Panc1 (cell line): ENCODE measurements around the gene KRT12.

Experiments used
- CTCF ChIP-seq: fragments of 450-650 bp; IDR thresholded peaks from 2 replicates; pipeline ENCODE4 v1.5.1; 2017; ENCODE audit warnings: mild to moderate bottlenecking
- POLR2AphosphoS5 ChIP-seq: IDR thresholded peaks from 2 replicates; pipeline ENCODE4 v1.6.1; 2012; ENCODE audit warnings: mild to moderate bottlenecking, low read depth, low read length, moderate library complexity
- SIN3A ChIP-seq: IDR thresholded peaks from 2 replicates; pipeline ENCODE4 v1.6.1; 2012; ENCODE audit warnings: low read depth, mild to moderate bottlenecking, low read length, moderate library complexity, borderline replicate concordance; ENCODE audit not compliant: insufficient read depth
- TF ChIP-seq, protein P1 (sequence below), 2 experiments: IDR thresholded peaks; 2 replicates each; pipeline ENCODE4 v1.6.1; 2011 to 2012; ENCODE audit warnings: low read depth in 2 of 2, control low read depth in 1 of 2, low read length in 1 of 2, mild to moderate bottlenecking in 1 of 2, moderate library complexity in 1 of 2; ENCODE audit not compliant: insufficient read depth in 1 of 2

GRCh38 chr17:40895106-40895730 is 28.2 kb upstream of the KRT12 start:
- TF ChIP-seq CTCF (no peak), POLR2AphosphoS5 (no peak), SIN3A (no peak)
- TF ChIP-seq, protein P1, sequence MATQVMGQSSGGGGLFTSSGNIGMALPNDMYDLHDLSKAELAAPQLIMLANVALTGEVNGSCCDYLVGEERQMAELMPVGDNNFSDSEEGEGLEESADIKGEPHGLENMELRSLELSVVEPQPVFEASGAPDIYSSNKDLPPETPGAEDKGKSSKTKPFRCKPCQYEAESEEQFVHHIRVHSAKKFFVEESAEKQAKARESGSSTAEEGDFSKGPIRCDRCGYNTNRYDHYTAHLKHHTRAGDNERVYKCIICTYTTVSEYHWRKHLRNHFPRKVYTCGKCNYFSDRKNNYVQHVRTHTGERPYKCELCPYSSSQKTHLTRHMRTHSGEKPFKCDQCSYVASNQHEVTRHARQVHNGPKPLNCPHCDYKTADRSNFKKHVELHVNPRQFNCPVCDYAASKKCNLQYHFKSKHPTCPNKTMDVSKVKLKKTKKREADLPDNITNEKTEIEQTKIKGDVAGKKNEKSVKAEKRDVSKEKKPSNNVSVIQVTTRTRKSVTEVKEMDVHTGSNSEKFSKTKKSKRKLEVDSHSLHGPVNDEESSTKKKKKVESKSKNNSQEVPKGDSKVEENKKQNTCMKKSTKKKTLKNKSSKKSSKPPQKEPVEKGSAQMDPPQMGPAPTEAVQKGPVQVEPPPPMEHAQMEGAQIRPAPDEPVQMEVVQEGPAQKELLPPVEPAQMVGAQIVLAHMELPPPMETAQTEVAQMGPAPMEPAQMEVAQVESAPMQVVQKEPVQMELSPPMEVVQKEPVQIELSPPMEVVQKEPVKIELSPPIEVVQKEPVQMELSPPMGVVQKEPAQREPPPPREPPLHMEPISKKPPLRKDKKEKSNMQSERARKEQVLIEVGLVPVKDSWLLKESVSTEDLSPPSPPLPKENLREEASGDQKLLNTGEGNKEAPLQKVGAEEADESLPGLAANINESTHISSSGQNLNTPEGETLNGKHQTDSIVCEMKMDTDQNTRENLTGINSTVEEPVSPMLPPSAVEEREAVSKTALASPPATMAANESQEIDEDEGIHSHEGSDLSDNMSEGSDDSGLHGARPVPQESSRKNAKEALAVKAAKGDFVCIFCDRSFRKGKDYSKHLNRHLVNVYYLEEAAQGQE (IDR thresholded peaks at IDR 0.05; ENCODE audit: insufficient read depth in 1 of 2, low read depth in 2 of 2, low read length in 1 of 2), result no peak
